Ovary (tissue), 3 donors: ENCODE data around the gene CEP131.

Source experiments
- EP300 ChIP-seq: sonication (generic); formaldehyde crosslinking; IDR thresholded peaks from one replicate; pipeline ENCODE4 v1.6.1; 2017; ENCODE audit warnings: antibody characterized with exemption
- POLR2A ChIP-seq: fragments of 450-650 bp; IDR thresholded peaks from one replicate; pipeline ENCODE4 v1.6.1; 2017; ENCODE audit warnings: antibody characterized with exemption, mild to moderate bottlenecking, moderate library complexity
- TF ChIP-seq, protein P1 (sequence below), 3 donors: fragments of 450-650 bp in 2 of 3; fragments of 200-600 bp in 1 of 3; IDR thresholded peaks; one replicate each; pipeline versions ENCODE4 v1.5.1 to v1.8.0; 2016 to 2022; ENCODE audit warnings: antibody characterized with exemption in 3 of 3, mild to moderate bottlenecking in 1 of 3
- donor health status: DM: no; HTN: no; CAD: no.

DNA sequence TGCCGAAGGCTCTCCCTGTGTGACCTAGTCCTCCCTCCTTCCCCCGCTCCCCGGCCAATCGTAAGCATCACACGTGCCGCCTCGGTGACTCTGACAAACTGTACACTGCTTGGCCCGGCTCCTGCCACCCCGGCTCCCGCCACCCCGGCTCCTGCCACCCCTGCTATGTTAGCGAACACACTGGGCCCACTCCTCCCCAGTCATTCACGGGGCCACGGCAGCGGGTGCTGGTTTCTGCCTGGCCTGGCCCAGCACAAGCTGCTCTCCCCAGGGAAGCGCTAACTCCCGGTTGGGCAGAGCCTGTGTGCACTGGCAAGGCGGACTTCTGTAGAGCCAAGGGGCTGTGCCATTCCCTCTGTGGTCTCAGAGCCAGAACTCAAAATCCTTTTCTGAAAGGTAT, 38.3 kb upstream of the CEP131 start:
- TF ChIP-seq POLR2A (no peak), EP300 (no peak)
- TF ChIP-seq, protein P1, sequence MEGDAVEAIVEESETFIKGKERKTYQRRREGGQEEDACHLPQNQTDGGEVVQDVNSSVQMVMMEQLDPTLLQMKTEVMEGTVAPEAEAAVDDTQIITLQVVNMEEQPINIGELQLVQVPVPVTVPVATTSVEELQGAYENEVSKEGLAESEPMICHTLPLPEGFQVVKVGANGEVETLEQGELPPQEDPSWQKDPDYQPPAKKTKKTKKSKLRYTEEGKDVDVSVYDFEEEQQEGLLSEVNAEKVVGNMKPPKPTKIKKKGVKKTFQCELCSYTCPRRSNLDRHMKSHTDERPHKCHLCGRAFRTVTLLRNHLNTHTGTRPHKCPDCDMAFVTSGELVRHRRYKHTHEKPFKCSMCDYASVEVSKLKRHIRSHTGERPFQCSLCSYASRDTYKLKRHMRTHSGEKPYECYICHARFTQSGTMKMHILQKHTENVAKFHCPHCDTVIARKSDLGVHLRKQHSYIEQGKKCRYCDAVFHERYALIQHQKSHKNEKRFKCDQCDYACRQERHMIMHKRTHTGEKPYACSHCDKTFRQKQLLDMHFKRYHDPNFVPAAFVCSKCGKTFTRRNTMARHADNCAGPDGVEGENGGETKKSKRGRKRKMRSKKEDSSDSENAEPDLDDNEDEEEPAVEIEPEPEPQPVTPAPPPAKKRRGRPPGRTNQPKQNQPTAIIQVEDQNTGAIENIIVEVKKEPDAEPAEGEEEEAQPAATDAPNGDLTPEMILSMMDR (IDR thresholded peaks at IDR 0.05) = no peak
